AG04449 (cell line): Measurements from ENCODE around the gene STK38L.
"Not testable (repeated sequence)": the region's sequence is repeated elsewhere in the genome, so short reads cannot be mapped to it uniquely, and the experiment has no call there.

Experiments used
- CTCF ChIA-PET: fragments of 350-600 bp; formaldehyde crosslinking; extraction: SDS; loops from one replicate; lab custom pipeline; 2021; ENCODE audit warnings: antibody characterized with exemption; lab: Yijun Ruan, JAX
- POLR2A ChIA-PET: fragments of 400-600, 350-600 bp; formaldehyde crosslinking; extraction: SDS; loops from one replicate; lab custom pipeline; 2020; ENCODE audit warnings: antibody characterized with exemption, inconsistent platforms; lab: Yijun Ruan, JAX
- DNase-seq: peaks from one replicate; pipeline ENCODE4 v3.0.0-alpha.2; 2010; ENCODE audit warnings: low read depth, low spot score
- H3K4me3 ChIP-seq: 2 replicates; pipeline ENCODE4 v1.5.1; 2011; ENCODE audit warnings: low read depth, mild to moderate bottlenecking, control low read depth, low read length
- CTCF ChIP-seq: IDR thresholded peaks from one replicate; pipeline ENCODE4 v1.5.1; 2011; ENCODE audit warnings: mild to moderate bottlenecking, moderate library complexity, low read length, control low read depth, inconsistent platforms; ENCODE audit not compliant: insufficient read depth; ENCODE audit errors: missing control alignments

The STK38L gene

DNA sequence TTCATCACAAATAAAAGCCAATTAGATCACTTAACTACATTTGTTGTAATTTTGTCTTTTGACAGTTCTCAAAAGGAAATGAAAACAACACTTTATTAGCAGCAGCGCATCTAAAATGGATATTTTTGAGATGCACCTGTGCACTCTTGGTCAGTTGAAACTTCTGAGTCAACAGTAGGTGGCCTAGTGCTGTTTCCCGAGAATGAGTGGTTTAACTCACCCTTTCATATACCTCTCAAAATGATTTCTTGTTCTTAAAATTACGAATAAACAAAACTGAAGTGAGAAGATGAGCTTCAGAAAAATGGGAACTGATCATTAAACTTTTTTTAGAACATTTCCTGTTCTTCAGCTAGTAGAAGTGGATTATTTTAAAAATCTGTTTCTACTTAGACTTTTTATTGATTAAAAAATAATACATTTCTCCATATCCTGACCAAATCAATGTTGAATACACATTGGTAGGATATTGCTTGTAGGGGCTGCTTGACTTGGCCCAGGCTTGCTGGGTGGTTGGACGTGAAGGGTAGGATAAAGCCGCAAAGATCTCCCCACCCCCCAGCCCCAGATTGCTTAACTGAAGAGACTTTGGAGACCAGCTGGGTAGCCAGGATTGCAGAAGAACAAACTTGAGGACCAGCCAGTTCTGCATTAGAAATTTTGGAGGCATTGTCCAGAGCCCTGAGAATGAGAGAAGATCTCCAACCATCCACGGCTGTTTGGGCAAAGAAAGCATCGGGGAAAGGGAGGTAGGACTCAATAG, 22.3 kb upstream of the STK38L start:
- TF ChIP-seq CTCF = no peak
- ChIA-PET CTCF (interaction anchor here (0.6 kb wide), 1 partner anchor 80 kb away, joined by 3 read pairs; no protein-coding TSS in a partner anchor), POLR2A (no interaction called here)
- H3K4me3 ChIP-seq = no peak overlapping the region
- no peak for DNase-seq

GRCh38 chr12:27226407-27226929, 17.6 kb upstream of the STK38L start:
- POLR2A ChIA-PET = no interaction called here
- DNase-seq = no peak
- TF ChIP-seq CTCF = no peak
- CTCF ChIA-PET = interaction anchor here (1.0 kb wide), 1 partner anchor 85 kb away, joined by 3 read pairs; no protein-coding TSS in a partner anchor
- H3K4me3 ChIP-seq = no peak overlapping the region

DNA sequence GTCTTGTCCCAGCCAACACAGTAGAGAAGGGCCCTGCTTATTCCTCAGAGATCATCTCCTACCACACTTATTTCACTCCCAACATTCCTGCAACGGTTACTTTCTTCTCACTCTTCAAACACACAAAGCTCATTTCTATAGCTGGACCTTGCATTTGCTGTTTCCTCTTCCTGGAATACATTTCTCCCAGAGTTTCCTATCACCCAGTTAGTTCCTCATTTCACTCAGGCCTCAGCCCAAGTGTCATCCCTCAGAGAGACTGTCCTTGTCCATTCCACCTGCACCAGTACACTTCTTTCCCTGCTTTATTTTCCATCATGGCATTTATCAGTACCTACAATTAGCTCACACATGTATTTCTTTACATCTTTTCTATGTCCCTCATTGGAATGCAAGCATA, 14.7 kb upstream of the STK38L start:
- CTCF ChIA-PET = no interaction called here
- POLR2A ChIA-PET = no interaction called here
- TF ChIP-seq CTCF = no peak
- H3K4me3 ChIP-seq = no peak overlapping the region
- DNase-seq = no peak

DNA sequence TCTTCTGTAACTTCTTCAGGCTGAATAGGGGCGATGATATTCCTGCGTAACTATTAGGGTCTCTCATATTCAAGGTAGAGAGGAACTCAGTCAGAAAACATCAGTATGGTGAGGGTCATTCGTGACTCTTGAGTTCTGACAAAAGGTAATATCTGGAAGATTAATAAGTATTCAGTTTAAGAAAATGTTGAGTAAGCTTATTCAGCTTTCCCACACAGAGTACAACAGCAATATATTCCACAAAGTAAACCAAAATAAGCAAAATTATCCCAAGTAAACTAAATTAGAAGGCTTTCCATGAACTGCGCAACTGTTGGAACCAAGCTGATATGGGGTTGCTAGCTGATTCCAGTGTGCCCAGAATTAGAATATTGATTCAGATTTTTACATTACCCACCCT, 12.7 kb upstream of the STK38L start:
- H3K4me3 ChIP-seq, DNase-seq, CTCF ChIA-PET, POLR2A ChIA-PET: not testable (repeated sequence)

GRCh38 chr12:27233814-27234213, 10.3 kb upstream of the STK38L start:
- H3K4me3 ChIP-seq = no peak overlapping the region
- ChIA-PET POLR2A (no interaction called here), CTCF (no interaction called here)
- no peak for TF ChIP-seq CTCF
- DNase-seq = no peak

GRCh38 chr12:27236498-27236897, 7.6 kb upstream of the STK38L start:
- ChIA-PET POLR2A (interaction anchor here (0.6 kb wide), 1 partner anchor 42 kb away, joined by 3 read pairs; no protein-coding TSS in a partner anchor), CTCF (no interaction called here)
- DNase-seq = no peak
- no peak overlapping the region for H3K4me3 ChIP-seq
- TF ChIP-seq CTCF = no peak
